Heart left ventricle (tissue), 13 donors: ENCODE results near the gene PRKN.

Experiments
- POLR2A ChIP-seq, 2 donors: fragments of 450-650 bp; IDR thresholded peaks; one replicate each; pipeline ENCODE4 v1.6.1; 2017; ENCODE audit warnings: antibody characterized with exemption in 2 of 2, mild to moderate bottlenecking in 2 of 2, moderate library complexity in 2 of 2
- TF ChIP-seq, protein P1 (sequence below), 12 donors: fragments of 200-600 bp; sonication (generic) in 4 of 12; IDR thresholded peaks; one replicate each; pipeline versions ENCODE4 v1.5.0 to v1.8.0; 2018 to 2022; ENCODE audit warnings: antibody characterized with exemption in 12 of 12, mild to moderate bottlenecking in 5 of 12
- donor health status: ischemic (EF 13 %, LVEDD 7.1; RV severe dilation, severe dysfunction).
- donor health status: DM: no; HTN: yes; CAD: no.
- donor health status: DM: no; HTN: no; CAD: no.
- donor health status: ischemic (EF 25% LVEDD 6.9; RV normal size, moderate dysfunction).
- donor health status: ischemic (EF 25% LVEDD 5.7; RV mildly dilated, moderate dysfunction).
- donor health status: ischemic (EF 35%, LVEDD 5.7; RV mildly dilated, moderate dysfunction).
- donor health status: nonischemic (EF 11% LVEDD 7.7; RV severe dilation, severe dysfunction).
- donor health status: DM: yes; HTN: yes; CAD: no.
- donor health status: PGD.
- donor health status: ischemic (EF 29% LVEDD 5.4; RV normal size, mild dysfunction).
- donor health status: nonischemic (EF 23%, LVEDD 6.1; RV moderate dilation, normal function).

- TF ChIP-seq, protein P1, sequence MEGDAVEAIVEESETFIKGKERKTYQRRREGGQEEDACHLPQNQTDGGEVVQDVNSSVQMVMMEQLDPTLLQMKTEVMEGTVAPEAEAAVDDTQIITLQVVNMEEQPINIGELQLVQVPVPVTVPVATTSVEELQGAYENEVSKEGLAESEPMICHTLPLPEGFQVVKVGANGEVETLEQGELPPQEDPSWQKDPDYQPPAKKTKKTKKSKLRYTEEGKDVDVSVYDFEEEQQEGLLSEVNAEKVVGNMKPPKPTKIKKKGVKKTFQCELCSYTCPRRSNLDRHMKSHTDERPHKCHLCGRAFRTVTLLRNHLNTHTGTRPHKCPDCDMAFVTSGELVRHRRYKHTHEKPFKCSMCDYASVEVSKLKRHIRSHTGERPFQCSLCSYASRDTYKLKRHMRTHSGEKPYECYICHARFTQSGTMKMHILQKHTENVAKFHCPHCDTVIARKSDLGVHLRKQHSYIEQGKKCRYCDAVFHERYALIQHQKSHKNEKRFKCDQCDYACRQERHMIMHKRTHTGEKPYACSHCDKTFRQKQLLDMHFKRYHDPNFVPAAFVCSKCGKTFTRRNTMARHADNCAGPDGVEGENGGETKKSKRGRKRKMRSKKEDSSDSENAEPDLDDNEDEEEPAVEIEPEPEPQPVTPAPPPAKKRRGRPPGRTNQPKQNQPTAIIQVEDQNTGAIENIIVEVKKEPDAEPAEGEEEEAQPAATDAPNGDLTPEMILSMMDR (IDR thresholded peaks at IDR 0.05): no peak
- no peak for TF ChIP-seq POLR2A (IDR thresholded peaks at IDR 0.05)
Measured at GRCh38 chr6:161637658-161638057, 1089.9 kb downstream of the PRKN start.
